Stomach (tissue), 4 donors: ENCODE results near the gene LRRFIP1.

Source experiments
- POLR2AphosphoS5 ChIP-seq, 3 donors: sonication (generic); formaldehyde crosslinking; IDR thresholded peaks; one replicate each; pipeline ENCODE4 v1.6.1; 2016; ENCODE audit warnings: antibody characterized with exemption in 3 of 3
- TF ChIP-seq, protein P1 (sequence below), 7 experiments: fragments of 450-650 bp in 4 of 7; fragments of 200-600 bp in 3 of 7; sonication (generic) in 3 of 7; IDR thresholded peaks; one replicate each; pipeline ENCODE4 v1.5.1; 2016 to 2019; ENCODE audit warnings: antibody characterized with exemption in 7 of 7, control low read depth in 2 of 7, mild to moderate bottlenecking in 1 of 7

- TF ChIP-seq POLR2AphosphoS5 (IDR thresholded peaks at IDR 0.05) = no peak
- TF ChIP-seq, protein P1, sequence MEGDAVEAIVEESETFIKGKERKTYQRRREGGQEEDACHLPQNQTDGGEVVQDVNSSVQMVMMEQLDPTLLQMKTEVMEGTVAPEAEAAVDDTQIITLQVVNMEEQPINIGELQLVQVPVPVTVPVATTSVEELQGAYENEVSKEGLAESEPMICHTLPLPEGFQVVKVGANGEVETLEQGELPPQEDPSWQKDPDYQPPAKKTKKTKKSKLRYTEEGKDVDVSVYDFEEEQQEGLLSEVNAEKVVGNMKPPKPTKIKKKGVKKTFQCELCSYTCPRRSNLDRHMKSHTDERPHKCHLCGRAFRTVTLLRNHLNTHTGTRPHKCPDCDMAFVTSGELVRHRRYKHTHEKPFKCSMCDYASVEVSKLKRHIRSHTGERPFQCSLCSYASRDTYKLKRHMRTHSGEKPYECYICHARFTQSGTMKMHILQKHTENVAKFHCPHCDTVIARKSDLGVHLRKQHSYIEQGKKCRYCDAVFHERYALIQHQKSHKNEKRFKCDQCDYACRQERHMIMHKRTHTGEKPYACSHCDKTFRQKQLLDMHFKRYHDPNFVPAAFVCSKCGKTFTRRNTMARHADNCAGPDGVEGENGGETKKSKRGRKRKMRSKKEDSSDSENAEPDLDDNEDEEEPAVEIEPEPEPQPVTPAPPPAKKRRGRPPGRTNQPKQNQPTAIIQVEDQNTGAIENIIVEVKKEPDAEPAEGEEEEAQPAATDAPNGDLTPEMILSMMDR (IDR thresholded peaks at IDR 0.05) = no peak
These were observed 109.9 kb downstream of the LRRFIP1 start for GRCh38 chr2:237737196-237737865.
